Skeletal muscle tissue (tissue), 4 donors: ENCODE data around the gene LENG1. TPM values are rescaled to one million over a fixed set of nuclear protein-coding genes. Genes with fewer than 3 reads are reported as not detected.
"Not testable (repeated sequence)": the region's sequence is repeated elsewhere in the genome, so short reads cannot be mapped to it uniquely, and the experiment has no call there.

Experiments
- H3K27ac ChIP-seq: one replicate; pipeline ENCODE4 v1.7.0; 2013; ENCODE audit warnings: mild to moderate bottlenecking, low read depth, low read length, inconsistent platforms
- H3K27me3 ChIP-seq, 3 donors: one replicate each; pipeline ENCODE4 v1.7.0; 2013; ENCODE audit warnings: low read length in 3 of 3; ENCODE audit not compliant: control insufficient read depth in 3 of 3, insufficient read depth in 3 of 3
- H3K36me3 ChIP-seq, 3 donors: one replicate each; pipeline ENCODE4 v1.7.0; 2013; ENCODE audit warnings: low read length in 3 of 3; ENCODE audit not compliant: control insufficient read depth in 3 of 3, insufficient read depth in 3 of 3
- H3K4me1 ChIP-seq, 3 donors: one replicate each; pipeline ENCODE4 v1.7.0; 2013; ENCODE audit warnings: low read length in 3 of 3, mild to moderate bottlenecking in 3 of 3; ENCODE audit not compliant: control insufficient read depth in 3 of 3, insufficient read depth in 3 of 3
- H3K4me3 ChIP-seq, 3 donors: one replicate each; pipeline ENCODE4 v1.7.0; 2013; ENCODE audit warnings: low read length in 3 of 3
- H3K9ac ChIP-seq, 3 donors: one replicate each; pipeline ENCODE4 v1.7.0; 2013; ENCODE audit warnings: low read length in 3 of 3, mild to moderate bottlenecking in 3 of 3, moderate library complexity in 2 of 3, low read depth in 1 of 3
- H3K9me3 ChIP-seq, 3 donors: one replicate each; pipeline ENCODE4 v1.7.0; 2013; ENCODE audit warnings: low read length in 3 of 3; ENCODE audit not compliant: control insufficient read depth in 3 of 3
- total RNA-seq: library from RNA; depleted of rRNA; stranded (reverse); fragments of >200 nt; gene quantifications from one replicate; pipeline ENCODE4 v1.2.3, GENCODE V29; 2014
- donor health status: Osteomylitis.

LENG1 gene
- total RNA-seq, 1 donor from 2014 or later, result 7.8 TPM

DNA sequence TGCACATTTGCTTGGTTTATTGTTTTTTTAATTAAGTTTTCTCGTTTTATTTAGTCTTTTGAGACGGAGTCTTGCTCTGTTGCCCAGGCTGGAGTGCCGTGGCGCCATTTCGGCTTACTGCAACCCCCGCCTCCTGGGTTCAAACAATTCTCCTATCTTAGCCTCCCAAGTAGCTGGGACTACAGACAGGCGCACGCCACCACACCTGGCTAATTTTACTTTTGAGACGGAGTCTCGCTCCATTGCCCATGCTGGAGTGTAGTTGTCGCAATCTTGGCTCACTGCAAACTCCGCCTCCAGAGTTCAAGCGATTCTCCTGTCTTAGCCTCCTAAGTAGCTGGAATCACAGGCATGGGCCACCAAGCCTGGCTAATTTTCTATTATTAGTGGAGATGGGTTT is 42.5 kb upstream of the LENG1 start:
- Histone ChIP-seq H3K9me3 (no peaks in the 10 kb centered on the region), H3K36me3 (peaks cover 36 to 49% (median 45%) of the 10 kb centered on the region in 3 donors), H3K4me3 (peak overlapping the region; percentile 90 to 98 (median 94)), H3K4me1 (peaks cover 50 to 59% (median 52%) of the 10 kb centered on the region in 3 donors), H3K27me3 (no peaks in the 10 kb centered on the region), H3K27ac (peak overlapping the region; percentile 95), H3K9ac (peak overlapping the region; percentile 96 to 98 (median 96))

DNA sequence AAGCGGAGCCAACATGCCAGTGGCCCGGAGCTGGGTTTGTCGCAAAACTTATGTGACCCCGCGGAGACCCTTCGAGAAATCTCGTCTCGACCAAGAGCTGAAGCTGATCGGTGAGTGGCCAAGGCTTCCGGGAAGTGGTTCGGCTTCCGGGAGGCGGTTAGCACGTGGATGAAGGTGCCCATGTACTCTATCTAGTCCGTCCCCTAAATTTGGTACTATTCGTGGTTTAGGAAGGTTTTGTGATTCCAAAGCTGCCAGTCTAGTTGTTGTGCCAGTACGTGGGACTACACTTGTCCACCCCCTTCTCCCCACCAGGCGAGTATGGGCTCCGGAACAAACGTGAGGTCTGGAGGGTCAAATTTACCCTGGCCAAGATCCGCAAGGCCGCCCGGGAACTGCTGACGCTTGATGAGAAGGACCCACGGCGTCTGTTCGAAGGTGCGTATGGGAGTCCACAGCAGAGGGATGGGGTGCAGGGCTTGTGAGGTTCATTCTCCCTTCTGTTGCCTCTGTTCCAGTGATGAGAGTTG is 41.7 kb upstream of the LENG1 start:
- Histone ChIP-seq H3K9me3 (no peaks in the 10 kb centered on the region), H3K27ac (peak overlapping the region; percentile 95), H3K4me1 (peaks cover 43 to 52% (median 45%) of the 10 kb centered on the region in 3 donors), H3K27me3 (no peaks in the 10 kb centered on the region), H3K4me3 (peak overlapping the region; percentile 90 to 98 (median 94)), H3K9ac (peak overlapping the region; percentile 96 to 98 (median 96)), H3K36me3 (peaks cover 29 to 41% (median 38%) of the 10 kb centered on the region in 3 donors)

DNA sequence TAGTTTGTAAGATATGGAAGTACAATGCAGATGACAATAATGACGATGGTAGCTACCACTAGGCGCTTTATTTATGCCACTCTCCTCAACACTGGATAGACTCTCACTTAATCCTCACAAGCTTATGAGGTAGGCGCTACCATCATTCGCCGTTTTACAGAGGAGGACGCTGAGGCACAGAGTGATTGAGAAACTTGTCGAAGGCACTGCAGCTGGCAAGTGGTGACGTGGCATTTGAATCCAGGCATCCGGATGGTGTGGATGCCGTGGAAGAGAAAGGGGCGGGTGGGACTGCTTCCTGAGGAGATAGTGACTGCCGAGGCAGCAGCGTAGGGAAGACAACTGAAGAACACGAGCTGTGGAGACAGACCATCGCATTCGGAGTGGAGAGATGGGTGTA is 39.9 kb upstream of the LENG1 start:
- Histone ChIP-seq H3K27me3 (no peaks in the 10 kb centered on the region), H3K9ac (no peak overlapping the region), H3K4me3 (no peak overlapping the region), H3K36me3 (peaks cover 19 to 27% (median 26%) of the 10 kb centered on the region in 3 donors), H3K4me1 (peaks cover 31 to 34% (median 31%) of the 10 kb centered on the region in 3 donors), H3K27ac (no peak overlapping the region), H3K9me3 (no peaks in the 10 kb centered on the region)

DNA sequence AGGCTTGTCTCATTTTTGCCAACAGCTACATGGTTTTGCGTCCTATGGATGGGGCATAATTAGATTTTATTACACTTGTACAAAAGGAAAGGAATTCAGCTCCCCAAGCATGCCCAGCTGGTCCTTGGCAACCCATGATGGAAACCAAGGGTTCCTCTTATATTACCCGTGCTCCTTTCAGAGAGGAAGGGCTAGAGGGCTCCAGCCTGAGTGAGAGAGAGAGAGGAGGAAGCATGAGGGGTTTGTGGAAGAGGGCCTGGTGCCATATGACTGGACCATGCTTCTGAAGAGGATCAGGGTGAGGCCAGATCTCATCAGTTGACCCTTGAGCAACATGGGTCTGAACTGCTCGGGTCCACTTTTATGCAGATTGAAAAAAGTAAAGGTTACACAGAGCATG is 37.6 kb upstream of the LENG1 start:
- no peak overlapping the region for H3K4me3 ChIP-seq
- H3K27me3 ChIP-seq, result no peaks in the 10 kb centered on the region
- H3K9me3 ChIP-seq, result no peaks in the 10 kb centered on the region
- peaks cover 12 to 14% (median 13%) of the 10 kb centered on the region in 3 donors for H3K4me1 ChIP-seq
- H3K9ac ChIP-seq, result no peak overlapping the region
- no peak overlapping the region for H3K27ac ChIP-seq
- H3K36me3 ChIP-seq, result peaks cover 13 to 23% (median 17%) of the 10 kb centered on the region in 3 donors

DNA sequence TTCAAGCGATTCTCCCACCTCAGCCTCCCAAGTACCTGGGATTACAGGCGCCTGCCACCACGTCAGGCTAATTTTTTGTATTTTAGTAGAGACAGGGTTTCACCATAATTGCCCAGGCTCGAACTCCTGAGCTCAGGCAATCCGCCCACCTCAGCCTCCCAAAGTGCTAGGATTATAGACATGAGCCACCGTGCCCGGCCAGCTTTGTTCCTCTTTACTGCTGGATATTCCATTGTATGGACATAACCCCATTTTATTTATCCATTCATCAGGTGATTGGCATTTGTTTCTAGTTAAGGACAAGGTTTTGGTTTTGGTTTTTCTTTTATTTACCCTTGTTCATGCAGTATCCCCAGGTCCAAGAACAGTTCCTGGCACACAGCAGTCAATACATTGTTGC is 37.0 kb upstream of the LENG1 start:
- H3K9me3 ChIP-seq, result no peaks in the 10 kb centered on the region
- no peak overlapping the region for H3K27ac ChIP-seq
- H3K4me3 ChIP-seq, result no peak overlapping the region
- H3K4me1 ChIP-seq, result peaks cover 12 to 14% (median 13%) of the 10 kb centered on the region in 3 donors
- no peak overlapping the region for H3K9ac ChIP-seq
- peaks cover 14 to 19% (median 18%) of the 10 kb centered on the region in 3 donors for H3K36me3 ChIP-seq
- no peaks in the 10 kb centered on the region for H3K27me3 ChIP-seq

DNA sequence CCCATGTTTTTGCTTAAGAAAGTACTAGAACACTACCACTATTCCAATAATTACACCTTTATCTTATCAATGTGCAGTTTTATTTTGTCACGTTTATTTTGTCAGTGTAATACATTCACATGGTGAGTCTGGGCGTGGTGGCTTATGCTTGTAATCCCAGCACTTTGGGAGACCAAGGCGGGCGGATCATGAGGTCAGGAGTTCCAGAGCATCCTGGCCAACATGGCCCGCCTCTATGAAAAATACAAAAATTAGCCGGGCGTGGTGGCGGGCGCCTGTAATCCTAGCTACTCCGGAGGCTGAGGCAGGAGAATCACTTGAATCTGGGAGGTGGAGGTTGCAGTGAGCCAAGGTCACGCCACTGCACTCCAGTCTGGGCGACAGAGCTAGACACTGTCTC is 34.9 kb upstream of the LENG1 start:
- H3K9me3 ChIP-seq, H3K27me3 ChIP-seq, H3K4me3 ChIP-seq, H3K9ac ChIP-seq, H3K27ac ChIP-seq: not testable (repeated sequence)
- peaks cover 10 to 18% (median 13%) of the 10 kb centered on the region in 3 donors for H3K36me3 ChIP-seq
- H3K4me1 ChIP-seq, result peaks cover 10 to 12% (median 11%) of the 10 kb centered on the region in 3 donors

DNA sequence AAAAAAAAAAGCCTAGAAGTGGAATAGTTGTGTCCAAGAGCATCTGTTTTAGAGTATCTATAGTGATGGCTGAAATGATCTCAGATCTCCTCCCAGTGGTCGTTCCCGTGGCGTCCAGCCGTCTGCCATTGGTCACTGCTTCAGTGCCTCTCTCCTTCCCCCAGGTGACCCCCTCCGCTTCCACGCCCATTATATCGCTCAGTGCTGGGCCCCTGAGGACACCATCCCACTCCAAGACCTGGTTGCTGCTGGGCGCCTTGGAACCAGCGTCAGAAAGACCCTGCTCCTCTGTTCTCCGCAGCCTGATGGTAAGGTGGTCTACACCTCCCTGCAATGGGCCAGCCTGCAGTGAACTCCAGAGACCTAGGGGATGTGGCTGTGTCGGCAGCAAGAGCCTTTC is 33.5 kb upstream of the LENG1 start:
- no peak overlapping the region for H3K27ac ChIP-seq
- H3K9ac ChIP-seq, result no peak overlapping the region
- H3K4me1 ChIP-seq, result peaks cover 16 to 23% (median 18%) of the 10 kb centered on the region in 3 donors
- H3K4me3 ChIP-seq, result no peak overlapping the region
- peaks cover 10 to 18% (median 13%) of the 10 kb centered on the region in 3 donors for H3K36me3 ChIP-seq
- H3K9me3 ChIP-seq, result no peaks in the 10 kb centered on the region
- H3K27me3 ChIP-seq, result no peaks in the 10 kb centered on the region

DNA sequence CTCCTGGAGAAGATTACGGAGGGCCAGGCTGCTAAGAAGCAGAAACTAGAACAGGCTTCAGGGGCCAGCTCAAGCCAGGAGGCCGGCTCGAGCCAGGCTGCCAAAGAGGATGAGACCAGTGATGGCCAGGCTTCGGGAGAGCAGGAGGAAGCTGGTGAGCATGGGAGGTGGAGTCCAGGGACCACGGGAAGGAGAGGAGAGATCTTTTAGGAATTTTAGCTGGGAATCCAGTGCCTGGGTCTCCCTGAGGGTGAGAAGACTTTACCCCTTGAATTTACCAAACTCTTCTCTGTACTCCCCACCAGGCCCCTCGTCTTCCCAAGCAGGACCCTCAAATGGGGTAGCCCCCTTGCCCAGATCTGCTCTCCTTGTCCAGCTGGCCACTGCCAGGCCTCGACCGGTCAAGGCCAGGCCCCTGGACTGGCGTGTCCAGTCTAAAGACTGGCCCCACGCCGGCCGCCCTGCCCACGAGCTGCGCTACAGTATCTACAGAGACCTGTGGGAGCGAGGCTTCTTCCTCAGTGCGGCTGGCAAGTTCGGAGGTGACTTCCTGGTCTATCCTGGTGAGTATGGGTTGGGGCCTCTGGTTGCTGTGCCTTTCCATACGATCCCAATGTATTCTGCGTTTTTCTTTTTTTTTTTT is 32.4 kb upstream of the LENG1 start:
- H3K27me3 ChIP-seq, result no peaks in the 10 kb centered on the region
- H3K9ac ChIP-seq, result peak overlapping the region; percentile 93 to 97 (median 97)
- peak overlapping the region; percentile 100 for H3K27ac ChIP-seq
- peak overlapping the region; percentile 88 to 95 (median 93) for H3K4me3 ChIP-seq
- peaks cover 16 to 24% (median 18%) of the 10 kb centered on the region in 3 donors for H3K4me1 ChIP-seq
- H3K36me3 ChIP-seq, result peaks cover 10 to 21% (median 13%) of the 10 kb centered on the region in 3 donors
- H3K9me3 ChIP-seq, result no peaks in the 10 kb centered on the region

DNA sequence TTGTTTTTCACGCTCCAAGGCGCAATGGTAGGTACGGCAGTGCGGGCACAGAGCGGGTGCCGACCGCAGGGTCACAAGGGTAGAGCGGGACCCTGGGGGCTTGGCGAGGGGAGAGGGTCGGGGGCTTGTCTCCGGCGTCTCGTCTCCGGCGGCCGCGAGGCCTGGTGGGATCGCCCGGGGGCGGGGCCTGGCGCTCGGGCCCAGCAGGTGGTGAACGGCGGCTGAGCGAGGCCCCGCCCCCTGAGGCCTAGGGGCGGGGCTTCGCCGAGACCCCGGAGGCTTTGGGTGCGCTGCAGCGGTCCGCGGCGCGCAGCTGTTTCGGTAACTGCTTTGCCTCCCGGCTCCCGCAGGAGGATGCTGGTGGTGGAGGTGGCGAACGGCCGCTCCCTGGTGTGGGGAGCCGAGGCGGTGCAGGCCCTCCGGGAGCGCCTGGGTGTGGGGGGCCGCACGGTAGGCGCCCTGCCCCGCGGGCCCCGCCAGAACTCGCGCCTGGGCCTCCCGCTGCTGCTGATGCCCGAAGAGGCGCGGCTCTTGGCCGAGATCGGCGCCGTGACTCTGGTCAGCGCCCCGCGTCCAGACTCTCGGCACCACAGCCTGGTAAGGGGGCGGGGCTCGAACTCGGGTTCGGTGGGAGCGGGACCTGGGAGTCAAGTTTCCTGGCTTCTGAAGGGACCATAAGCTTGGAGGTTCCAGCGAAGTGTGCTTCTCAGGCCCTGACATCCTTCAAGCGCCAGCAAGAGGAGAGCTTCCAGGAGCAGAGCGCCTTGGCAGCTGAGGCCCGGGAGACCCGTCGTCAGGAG is 31.7 kb upstream of the LENG1 start, which contains the start of gene TSEN34:
Gene TSEN34, plus strand, starts transcription at position 298 of the 800 bp plus-strand sequence. Its CDS starts 57 bp downstream, at position 355.
- Histone ChIP-seq H3K9me3 (no peaks in the 10 kb centered on the region), H3K4me1 (peaks cover 16 to 24% (median 18%) of the 10 kb centered on the region in 3 donors), H3K27ac (peak within 1 kb of the TSS; percentile 100), H3K36me3 (peaks cover 10 to 22% (median 13%) of the 10 kb centered on the region in 3 donors), H3K9ac (peak within 1 kb of the TSS; percentile 93 to 97 (median 97)), H3K27me3 (no peaks in the 10 kb centered on the region), H3K4me3 (peak within 1 kb of the TSS; percentile 88 to 95 (median 93))
